Upper lobe of left lung (tissue), 6 donors: ENCODE results near the gene NAA30. TPM values are rescaled to one million over a fixed set of nuclear protein-coding genes. Genes with fewer than 3 reads are reported as not detected.

Experiments used
- ATAC-seq, 2 donors: fragments of 200-7000 bp; cut with Tn5 transposase; one replicate each; pipeline ENCODE4 v1.9.1; 2022; ENCODE audit warnings: mild to moderate bottlenecking in 2 of 2, moderate library complexity in 2 of 2; ENCODE audit not compliant: low FRiP score in 2 of 2
- DNase-seq, 2 donors: peaks; one replicate each; pipeline ENCODE4 v3.0.0-alpha.2; 2019 to 2020
- H3K27ac ChIP-seq, 4 donors: fragments of 200-600 bp; sonication (generic); one replicate each; pipeline ENCODE4 v1.5.1; 2016 to 2019
- H3K27me3 ChIP-seq, 4 donors: fragments of 200-600 bp; sonication (generic); one replicate each; pipeline ENCODE4 v1.5.1; 2017 to 2019
- H3K36me3 ChIP-seq, 4 donors: fragments of 200-600 bp; sonication (generic); one replicate each; pipeline ENCODE4 v1.5.1; 2016 to 2019
- H3K4me1 ChIP-seq, 4 donors: fragments of 200-600 bp; sonication (generic); one replicate each; pipeline ENCODE4 v1.5.1; 2018 to 2019
- H3K4me3 ChIP-seq, 4 donors: fragments of 200-600 bp; sonication (generic); one replicate each; pipeline ENCODE4 v1.5.1; 2017 to 2019; ENCODE audit warnings: mild to moderate bottlenecking in 2 of 4, moderate library complexity in 1 of 4
- H3K9me3 ChIP-seq, 4 donors: fragments of 200-600 bp; sonication (generic); one replicate each; pipeline ENCODE4 v1.5.1; 2018 to 2019
- EP300 ChIP-seq, 4 donors: sonication (generic); formaldehyde crosslinking; IDR thresholded peaks; one replicate each; pipeline ENCODE4 v1.5.1; 2017; ENCODE audit warnings: antibody characterized with exemption in 4 of 4, control low read depth in 2 of 4
- POLR2A ChIP-seq, 4 donors: fragments of 450-650 bp; IDR thresholded peaks; one replicate each; pipeline ENCODE4 v1.5.1; 2016 to 2017; ENCODE audit warnings: antibody characterized with exemption in 4 of 4, mild to moderate bottlenecking in 2 of 4
- POLR2AphosphoS5 ChIP-seq, 2 donors: sonication (generic); formaldehyde crosslinking; IDR thresholded peaks; one replicate each; pipeline ENCODE4 v1.5.1; 2017; ENCODE audit warnings: antibody characterized with exemption in 2 of 2
- WGBS, 2 donors: methylation state at CpG; one replicate each; pipeline ENCODE4 v1.1.5; 2017 to 2018; 5-methylcytosine and 5-hydroxymethylcytosine counted together
- total RNA-seq, 6 donors: library from RNA; depleted of rRNA in 4 of 6; stranded (reverse); fragments of >200 nt in 4 of 6; gene quantifications; one replicate each; pipeline versions ENCODE4 v1.1.0 to v1.2.1, GENCODE V29; 2016 to 2021
- TF ChIP-seq, protein P1 (sequence below), 6 experiments: fragments of 450-650 bp in 4 of 6; fragments of 200-600 bp in 2 of 6; sonication (generic) in 2 of 6; IDR thresholded peaks; one replicate each; pipeline ENCODE4 v1.5.1; 2016 to 2019; ENCODE audit warnings: antibody characterized with exemption in 6 of 6
- donor health status: DM: no; HTN: no; CAD: no; lungs with moderate emphysema.
- donor health status: DM: no; HTN: yes; CAD: no; lungs with severe emphysema.

Gene NAA30
- total RNA-seq, 6 donors from 2014 or later, result 3.0 to 23.9 (median 10.0) TPM

DNA sequence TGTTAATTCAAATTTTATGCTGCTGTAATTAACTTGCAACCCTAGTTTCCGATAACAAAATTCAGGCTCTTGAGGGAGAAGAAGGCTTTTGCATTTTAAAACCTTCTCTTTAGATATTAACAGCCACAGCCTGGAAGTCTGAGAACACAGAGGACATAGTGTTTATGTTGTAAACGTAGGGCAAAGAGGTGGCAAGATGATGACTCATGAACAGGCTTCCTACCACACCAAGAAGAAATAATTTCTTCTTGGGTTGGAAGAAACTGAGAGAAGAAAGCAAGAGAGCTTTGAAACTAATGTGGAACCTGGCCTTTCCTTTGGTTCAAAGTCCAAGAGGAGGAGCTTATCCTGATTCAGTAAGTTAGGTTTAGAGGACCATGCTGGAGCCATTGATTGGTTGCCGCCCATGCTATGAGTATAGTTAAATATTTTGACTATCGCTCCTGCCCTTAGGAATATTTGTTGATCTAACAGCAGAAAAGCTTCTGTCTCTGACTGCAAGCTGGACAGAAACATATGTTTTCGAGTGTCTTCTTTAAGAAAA, 71.5 kb downstream of the NAA30 start:
- DNase-seq, result no peak
- no peaks in the 10 kb centered on the region for H3K27me3 ChIP-seq
- no peak overlapping the region for H3K4me3 ChIP-seq
- 82 to 86% methylated on average over 5 of the region's 5 CpGs for WGBS, 2 donors
- no peaks in the 10 kb centered on the region for H3K36me3 ChIP-seq
- no peak for ATAC-seq
- no peak for TF ChIP-seq EP300 (IDR thresholded peaks at IDR 0.05)
- no peak for TF ChIP-seq POLR2AphosphoS5 (IDR thresholded peaks at IDR 0.05)
- TF ChIP-seq POLR2A (IDR thresholded peaks at IDR 0.05), result no peak
- no peaks in the 10 kb centered on the region for H3K9me3 ChIP-seq
- H3K27ac ChIP-seq, result no peak overlapping the region
- no peaks in the 10 kb centered on the region for H3K4me1 ChIP-seq

DNA sequence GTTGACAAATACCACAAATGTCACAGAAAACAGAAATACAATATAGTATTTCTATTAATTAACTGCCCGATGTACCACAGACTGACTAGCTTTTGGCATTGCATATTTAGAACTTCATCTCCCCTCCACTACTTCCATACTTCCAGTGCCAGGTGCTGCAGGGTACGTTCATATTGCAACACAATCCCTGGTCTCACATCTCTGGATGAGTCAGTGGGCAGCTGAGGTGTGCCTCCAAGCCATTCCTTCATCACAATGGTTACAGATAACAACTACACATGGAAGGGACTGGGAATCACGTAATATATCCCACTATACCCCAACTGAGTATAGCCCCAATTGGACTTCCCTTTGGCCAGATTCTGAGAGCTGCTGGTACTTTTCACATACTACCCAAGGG, 72.2 kb downstream of the NAA30 start:
- no peak for TF ChIP-seq POLR2AphosphoS5 (IDR thresholded peaks at IDR 0.05)
- TF ChIP-seq, protein P1, sequence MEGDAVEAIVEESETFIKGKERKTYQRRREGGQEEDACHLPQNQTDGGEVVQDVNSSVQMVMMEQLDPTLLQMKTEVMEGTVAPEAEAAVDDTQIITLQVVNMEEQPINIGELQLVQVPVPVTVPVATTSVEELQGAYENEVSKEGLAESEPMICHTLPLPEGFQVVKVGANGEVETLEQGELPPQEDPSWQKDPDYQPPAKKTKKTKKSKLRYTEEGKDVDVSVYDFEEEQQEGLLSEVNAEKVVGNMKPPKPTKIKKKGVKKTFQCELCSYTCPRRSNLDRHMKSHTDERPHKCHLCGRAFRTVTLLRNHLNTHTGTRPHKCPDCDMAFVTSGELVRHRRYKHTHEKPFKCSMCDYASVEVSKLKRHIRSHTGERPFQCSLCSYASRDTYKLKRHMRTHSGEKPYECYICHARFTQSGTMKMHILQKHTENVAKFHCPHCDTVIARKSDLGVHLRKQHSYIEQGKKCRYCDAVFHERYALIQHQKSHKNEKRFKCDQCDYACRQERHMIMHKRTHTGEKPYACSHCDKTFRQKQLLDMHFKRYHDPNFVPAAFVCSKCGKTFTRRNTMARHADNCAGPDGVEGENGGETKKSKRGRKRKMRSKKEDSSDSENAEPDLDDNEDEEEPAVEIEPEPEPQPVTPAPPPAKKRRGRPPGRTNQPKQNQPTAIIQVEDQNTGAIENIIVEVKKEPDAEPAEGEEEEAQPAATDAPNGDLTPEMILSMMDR (IDR thresholded peaks at IDR 0.05), result no peak
- no peak for TF ChIP-seq EP300 (IDR thresholded peaks at IDR 0.05)
- no peak for TF ChIP-seq POLR2A (IDR thresholded peaks at IDR 0.05)
- 90 to 91% methylated on average over 3 of the region's 3 CpGs for WGBS, 2 donors
- no peak overlapping the region for H3K27ac ChIP-seq

DNA sequence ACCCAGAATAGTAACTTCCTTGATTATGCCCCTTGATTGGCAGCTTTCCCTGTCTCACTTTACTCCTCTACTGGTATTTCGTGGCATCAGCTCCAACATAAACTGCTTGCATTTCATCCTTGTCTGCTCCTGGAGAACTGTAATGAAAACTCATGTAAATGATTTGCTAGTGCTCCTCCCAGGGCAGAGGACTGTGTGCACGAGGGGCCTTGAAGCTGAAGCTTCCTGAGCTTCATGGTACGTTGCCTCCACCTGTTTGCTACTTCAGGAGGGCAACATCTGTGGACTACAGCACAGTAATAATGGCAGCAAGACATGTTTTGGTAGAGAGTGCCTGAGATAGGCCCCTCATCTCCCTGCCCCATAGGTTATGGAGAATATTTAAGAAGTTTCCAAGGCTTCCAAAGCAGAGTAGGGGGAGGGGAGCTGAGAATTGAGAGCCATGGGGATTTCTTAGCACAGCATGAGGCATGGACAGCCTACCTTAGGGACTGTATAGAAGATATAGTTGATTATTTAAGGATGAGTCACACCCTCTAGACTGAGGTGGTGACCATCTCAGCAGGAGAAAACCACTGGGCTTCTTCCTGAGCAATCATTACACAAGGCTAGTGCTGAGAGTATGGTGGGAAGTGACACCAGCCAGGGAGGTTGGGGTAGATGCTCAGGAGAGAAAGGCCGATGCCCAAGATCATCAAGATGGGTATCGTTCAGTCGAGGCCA, 73.8 kb downstream of the NAA30 start:
- no peak overlapping the region for H3K27ac ChIP-seq
- DNase-seq (no peak), ATAC-seq (no peak)
- TF ChIP-seq POLR2A (IDR thresholded peaks at IDR 0.05) (no peak), POLR2AphosphoS5 (IDR thresholded peaks at IDR 0.05) (no peak)
- TF ChIP-seq, protein P1 (IDR thresholded peaks at IDR 0.05), result no peak
- no peak overlapping the region for H3K4me3 ChIP-seq
- H3K9me3 ChIP-seq, result no peaks in the 10 kb centered on the region
- H3K36me3 ChIP-seq, result no peaks in the 10 kb centered on the region
- H3K27me3 ChIP-seq, result no peaks in the 10 kb centered on the region
- no peaks in the 10 kb centered on the region for H3K4me1 ChIP-seq
- 78 to 83% methylated on average over 6 of the region's 6 CpGs for WGBS, 2 donors

More for the DNA sequence above, 72.2 kb downstream of the NAA30 start:
- Histone ChIP-seq H3K9me3 (no peaks in the 10 kb centered on the region), H3K4me3 (no peak overlapping the region), H3K36me3 (no peaks in the 10 kb centered on the region), H3K4me1 (no peaks in the 10 kb centered on the region), H3K27me3 (no peaks in the 10 kb centered on the region)
- DNase-seq (no peak), ATAC-seq (no peak)

Other genes with a start within 250 kb of the NAA30 start
- gene EXOC5, start 121.7 kb upstream of the NAA30 start, total RNA-seq, result 10 to 100 TPM; 21.4 to 63.2 (median 48.0) TPM
- 10 to 100 TPM; 17.8 to 38.1 (median 24.9) TPM for gene AP5M1, start 121.6 kb upstream of the NAA30 start, total RNA-seq
- not detected for gene CCDC198, start 103.3 kb downstream of the NAA30 start, total RNA-seq